Ramos (cell line): ENCODE data around the gene C10orf53.
"Not testable (repeated sequence)": the region's sequence is repeated elsewhere in the genome, so short reads cannot be mapped to it uniquely, and the experiment has no call there.

ENCODE experiments used
- in situ Hi-C: fragments of 300-500 bp; cut with MboI; formaldehyde crosslinking; loops from one replicate; pipeline ENCODE4 v1.14.3; 2022; ENCODE audit warnings: low sequenced_read_pairs; ENCODE audit not compliant: unreplicated experiment

Gene C10orf53

GRCh38 chr10:49651917-49652316 is 27.5 kb upstream of the C10orf53 start:
- in situ Hi-C loops, result no loop called here

DNA sequence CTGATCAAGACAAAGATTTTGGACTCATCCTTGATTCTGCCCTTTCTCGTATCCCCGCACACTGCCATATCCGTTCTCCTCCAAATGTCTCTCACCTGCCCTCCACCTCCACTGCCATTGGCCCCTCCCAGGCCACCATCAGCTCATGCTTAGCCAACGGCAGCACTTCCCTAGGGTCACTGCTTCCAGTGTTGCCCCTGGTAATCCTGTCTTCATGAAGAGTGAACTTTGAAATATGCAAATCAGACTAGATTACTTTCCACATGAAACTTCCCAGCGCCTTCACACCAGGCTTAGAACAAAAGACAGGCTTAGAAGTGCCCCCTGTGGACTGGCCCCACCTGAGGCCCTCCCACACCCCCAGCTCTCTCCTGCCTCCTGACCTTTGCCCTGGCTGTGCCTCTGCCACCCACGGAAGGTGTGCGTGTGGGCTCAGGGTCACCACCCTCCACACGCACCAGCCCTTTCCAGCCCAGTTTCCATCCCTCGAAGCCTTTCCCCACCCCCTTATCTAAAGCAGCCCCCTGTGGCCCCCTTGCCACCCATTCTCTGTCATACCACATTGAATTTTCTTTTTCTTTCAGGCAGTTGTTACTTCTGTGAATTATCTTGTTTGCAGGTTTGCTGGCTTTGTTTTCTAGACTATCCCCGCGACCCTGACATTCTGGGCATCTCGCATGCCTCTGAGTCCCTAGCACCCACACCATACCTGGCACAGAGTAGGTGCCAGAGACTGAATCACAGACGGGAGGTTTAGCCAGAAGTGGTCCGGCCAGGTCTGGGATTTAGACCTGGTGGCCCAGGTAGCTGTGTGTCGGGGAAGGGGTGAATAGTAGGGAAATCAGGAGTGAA is 26.8 kb upstream of the C10orf53 start:
- in situ Hi-C loops, result no loop called here

GRCh38 chr10:49653273-49653929 is 26.1 kb upstream of the C10orf53 start:
- in situ Hi-C loops, result no loop called here

DNA sequence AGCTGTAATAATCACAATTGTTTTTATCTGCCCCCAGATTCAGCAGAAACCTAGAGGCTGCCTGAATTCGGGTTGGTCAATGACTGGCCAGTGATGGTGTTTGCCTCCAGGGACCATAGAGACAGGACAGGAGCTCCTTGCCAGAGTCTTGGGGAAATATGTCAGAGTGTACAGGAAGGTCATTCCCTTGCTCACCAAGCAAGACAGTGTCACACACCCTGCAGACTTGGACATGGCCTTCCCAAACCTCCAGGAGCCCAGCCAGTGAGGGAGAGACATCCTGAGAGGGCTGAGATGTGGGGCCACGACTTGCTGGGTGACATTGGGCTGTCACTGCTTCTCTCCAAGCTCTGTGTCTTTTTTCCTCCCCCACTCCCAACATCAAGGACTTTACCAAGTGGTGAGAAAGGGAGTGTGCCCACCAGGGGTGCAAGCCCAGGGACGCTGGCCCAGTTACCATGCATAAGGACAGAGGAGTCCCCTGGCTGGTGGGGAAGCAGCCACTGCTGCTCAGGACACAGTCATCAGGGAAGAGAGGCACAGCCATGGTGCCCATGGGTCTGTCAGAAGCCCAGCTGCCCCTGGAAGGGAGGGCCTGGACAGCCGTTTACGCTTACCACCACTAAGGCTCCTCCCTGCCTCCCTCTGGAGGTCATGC is 25.3 kb upstream of the C10orf53 start:
- in situ Hi-C loops, result no loop called here

GRCh38 chr10:49655099-49655498 is 24.4 kb upstream of the C10orf53 start:
- in situ Hi-C loops, result no loop called here

GRCh38 chr10:49656845-49657493 is 22.5 kb upstream of the C10orf53 start:
- in situ Hi-C loops, result no loop called here

- in situ Hi-C loops, result no loop called here
Measured at GRCh38 chr10:49657606-49658005, 21.8 kb upstream of the C10orf53 start.

DNA sequence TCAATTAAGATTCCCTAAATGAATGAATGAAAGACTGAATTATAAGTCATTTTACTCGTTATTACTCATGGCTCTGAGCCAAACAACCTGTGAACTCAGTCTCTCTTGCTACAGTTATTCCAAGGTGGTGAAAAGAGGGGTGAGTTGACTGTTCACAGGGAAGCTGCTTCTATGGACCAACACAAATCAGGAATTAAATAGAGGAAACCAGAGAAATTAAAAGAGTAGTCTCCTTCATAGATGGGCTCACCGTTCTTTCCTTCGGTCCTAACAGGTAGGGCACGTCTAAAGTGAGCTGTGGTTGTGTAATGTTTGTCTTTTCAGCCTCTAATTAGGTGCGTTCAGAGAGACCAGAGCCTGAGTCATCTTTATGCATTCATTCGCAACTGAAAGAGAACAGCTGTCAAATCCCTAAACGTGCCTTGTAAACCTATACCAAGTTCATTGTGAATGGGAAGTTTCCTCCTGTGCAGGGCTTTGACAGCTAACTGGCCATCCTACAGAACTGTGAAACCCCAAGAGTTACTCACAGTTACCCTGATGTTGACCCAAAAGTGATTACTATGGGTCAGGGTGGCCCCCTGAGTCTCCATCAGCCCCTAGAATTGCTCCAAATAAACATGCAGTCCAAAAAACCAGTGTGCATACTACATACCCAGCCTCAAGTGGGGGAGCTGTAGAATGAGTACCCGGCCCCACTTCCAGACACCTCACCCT is 18.2 kb upstream of the C10orf53 start:
- in situ Hi-C loops, result no loop called here

DNA sequence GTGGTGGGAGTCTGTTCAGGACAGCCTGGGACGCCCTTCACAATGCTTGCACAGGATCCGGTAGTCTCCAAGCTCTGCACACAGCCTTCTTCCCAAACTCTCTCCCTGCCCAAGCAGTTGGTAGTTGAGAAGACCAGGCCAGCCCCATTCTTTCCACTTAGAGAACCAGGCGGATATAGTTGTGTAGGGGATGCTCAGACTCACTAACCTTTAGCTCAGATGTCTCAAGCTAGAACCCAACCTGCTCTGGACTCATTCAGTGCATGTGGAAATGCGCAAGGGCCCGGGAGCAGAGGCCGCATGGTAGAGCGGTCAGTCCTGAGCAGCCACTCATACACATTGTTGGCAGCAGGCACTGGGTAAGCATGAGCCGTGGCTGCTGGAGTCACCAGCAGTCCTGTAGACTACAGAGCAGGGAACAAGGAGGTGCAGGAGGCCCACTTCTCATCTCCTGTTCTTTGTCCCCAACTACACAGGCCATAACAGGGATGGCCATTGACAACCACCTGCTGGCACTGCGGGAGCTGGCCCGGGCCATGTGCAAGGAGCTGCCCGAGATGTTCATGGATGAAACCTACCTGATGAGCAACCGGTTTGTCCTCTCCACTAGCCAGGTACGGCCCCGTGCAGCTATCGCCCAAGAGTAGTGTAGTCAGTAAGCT is 17.2 kb upstream of the C10orf53 start:
- in situ Hi-C loops, result no loop called here

DNA sequence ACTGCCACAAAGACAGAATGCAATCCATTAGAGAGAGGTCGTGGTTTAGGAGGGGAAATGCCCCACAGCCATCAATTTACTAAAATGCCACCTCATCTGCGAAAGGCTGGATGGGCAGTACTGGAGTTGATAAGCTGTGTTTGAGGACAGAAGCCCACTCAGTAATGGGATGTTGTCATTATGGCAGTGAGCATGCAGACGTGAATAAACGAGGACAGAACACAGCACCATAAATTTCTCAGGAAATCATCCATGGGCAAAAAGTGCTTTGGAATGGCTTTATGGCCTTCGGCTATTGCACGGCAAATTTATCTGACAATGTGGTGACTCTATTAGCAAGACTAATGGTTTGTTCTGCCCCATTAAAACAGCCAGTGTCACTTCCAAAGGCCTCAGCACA is 15.9 kb upstream of the C10orf53 start:
- in situ Hi-C loops, result no loop called here

- in situ Hi-C loops, result no loop called here
Measured at GRCh38 chr10:49664006-49664841, 15.2 kb upstream of the C10orf53 start.

GRCh38 chr10:49664842-49665355 is 14.6 kb upstream of the C10orf53 start:
- in situ Hi-C loops, result no loop called here

DNA sequence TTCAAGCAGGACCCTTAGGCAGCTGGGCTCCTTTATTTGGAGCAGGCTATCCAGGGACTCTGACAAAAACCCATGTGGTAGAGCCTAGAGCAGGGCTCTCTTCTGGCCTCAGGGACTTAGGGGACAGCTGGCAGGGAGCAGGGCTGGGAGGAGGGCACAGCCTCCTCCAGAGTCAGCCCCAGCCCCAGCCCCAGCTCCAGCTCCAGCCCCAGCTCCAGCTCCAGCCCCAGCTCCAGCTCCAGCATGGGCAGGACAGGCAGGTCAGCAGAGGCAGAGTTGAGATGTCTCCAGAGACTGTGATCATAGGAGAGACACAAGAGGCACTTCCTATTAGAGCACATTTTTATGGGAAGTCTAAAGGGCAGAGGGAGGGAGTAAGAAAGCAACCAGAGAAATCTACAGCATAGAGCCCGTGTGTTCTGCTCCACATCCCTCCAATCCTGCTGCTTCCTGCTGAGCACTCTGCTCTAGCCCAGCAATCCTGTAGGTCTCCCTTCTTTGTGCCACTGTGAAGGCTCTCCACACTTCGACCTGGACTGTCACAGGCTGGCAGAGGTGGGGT is 13.3 kb upstream of the C10orf53 start:
- in situ Hi-C loops, result no loop called here

DNA sequence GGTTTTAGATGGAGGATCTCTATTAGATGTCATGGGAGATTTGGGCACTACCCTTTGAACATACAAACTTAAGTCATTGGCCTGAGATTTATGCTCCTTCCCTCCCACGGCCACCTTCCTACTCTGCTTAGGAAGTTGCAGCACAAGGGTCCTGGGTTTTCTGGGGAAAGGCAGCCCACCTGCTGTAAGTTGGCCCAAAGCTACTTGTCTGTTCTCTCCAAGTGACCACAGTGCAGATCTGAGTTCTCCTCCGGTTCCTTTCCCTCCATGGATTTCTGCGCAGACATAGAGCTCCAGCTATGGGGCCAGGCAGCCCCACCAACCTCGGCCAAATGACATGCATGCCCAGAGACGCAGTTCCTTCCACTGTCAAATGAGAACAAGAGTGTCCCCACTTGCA is 12.8 kb upstream of the C10orf53 start:
- in situ Hi-C loops, result no loop called here

DNA sequence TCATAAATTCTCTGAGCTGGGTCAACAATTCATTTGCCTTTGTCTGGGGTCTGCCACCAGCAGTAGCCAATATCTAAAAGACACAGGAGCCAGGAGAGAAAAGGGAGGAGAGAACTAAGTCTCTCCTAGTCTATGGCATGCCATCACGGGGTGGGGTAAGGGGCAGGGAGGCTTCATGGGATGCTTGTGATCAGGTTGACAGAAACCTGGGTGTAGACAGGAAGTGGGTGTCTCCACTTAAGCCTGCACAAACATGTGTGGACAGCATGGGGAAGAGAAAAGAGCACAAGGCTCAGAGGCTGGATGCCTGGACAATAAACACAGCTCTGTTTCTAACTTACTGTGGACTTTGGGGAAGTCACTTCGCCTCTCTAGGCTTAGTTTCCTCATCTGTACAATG is 11.5 kb upstream of the C10orf53 start:
- in situ Hi-C loops, result no loop called here

DNA sequence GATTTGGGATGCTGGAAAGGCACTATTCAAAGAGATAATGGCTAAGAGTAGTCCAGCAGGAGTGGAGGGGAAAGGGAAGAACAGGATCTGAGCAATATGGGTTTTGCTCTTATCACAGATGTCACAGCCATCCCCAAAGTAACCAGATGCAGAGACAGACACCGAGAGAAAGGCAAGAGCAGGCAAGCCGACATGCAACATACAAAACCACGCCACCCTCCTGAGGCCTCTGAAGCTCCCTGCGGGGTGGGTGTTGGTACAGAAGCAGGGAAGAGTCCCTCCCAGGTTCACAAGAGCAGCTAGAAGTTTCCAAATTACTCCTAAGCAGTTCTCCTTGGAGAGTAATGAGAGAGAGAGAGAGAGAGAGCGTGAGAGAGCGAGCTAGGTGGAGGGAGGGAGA is 10.8 kb upstream of the C10orf53 start:
- in situ Hi-C loops, result no loop called here

DNA sequence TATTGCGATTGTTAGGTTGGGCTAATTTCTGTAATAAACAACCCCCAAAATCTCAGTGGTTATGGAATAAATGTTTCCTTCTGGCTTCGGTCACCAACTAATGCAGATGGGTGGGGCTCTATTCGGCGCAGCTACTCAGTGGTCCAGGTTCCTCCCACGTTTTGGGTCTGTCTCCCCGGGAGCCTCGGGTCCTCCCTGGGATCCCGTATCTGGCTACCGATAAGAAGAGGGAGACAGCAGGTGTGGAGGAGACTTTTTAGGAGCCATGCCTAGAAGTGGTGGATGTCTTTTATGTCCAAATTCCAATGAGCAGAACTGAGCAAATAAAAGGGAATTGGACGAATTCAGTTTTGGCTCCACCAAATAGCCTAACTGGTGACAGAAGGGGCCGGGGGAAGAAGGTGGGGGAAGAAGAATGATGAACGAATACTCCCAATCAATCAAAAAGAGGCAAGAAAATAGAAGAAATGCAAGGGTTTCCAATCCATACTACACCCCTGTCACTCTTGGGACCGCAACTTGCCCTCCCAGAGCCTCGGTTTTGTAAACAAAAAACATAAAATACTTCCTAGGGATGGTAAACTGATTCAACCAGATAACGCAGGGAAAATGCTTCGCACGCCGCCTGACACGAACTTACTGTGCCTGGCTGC is 498 bp upstream of the C10orf53 start:
- in situ Hi-C loops, result no loop called here

GRCh38 chr10:49682449-49682848 is 3.0 kb downstream of the C10orf53 start:
- in situ Hi-C loops, result not testable (repeated sequence)
